ENCODE data around the gene KCNIP1.

The KCNIP1 gene

DNA sequence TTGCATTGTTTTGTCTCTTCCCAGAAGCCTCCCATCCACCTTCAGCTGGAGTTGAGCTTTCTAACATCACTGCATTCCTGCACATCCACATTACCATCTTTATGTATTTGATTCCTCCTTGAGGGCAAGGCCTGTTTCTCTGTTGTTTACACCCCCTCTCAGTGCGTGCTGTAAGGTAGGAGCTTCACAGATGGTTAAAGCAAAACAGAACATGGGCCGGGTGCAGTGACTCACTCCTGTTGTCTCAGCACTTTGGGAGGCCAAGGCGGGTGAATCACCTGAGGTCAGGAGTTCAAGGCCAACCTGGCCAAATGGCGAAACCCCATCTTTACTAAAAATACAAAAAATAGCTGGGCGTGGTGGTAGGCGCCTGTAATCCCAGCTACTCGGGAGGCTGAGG is 110.9 kb downstream of the KCNIP1 start:
- Histone ChIP-seq H3K4me3 (ENCODE audit: extremely low read depth, insufficient read depth, low read length, poor library complexity, severe bottlenecking) (no peak overlapping the region), H3K36me3 (ENCODE audit: control insufficient read depth, insufficient read depth, low read length) (no peaks in the 10 kb centered on the region), H3K9me3 (ENCODE audit: control insufficient read depth, low read length) (no peaks in the 10 kb centered on the region), H3K27ac (ENCODE audit: low read depth, low read length, severe bottlenecking) (no peak overlapping the region), H3K4me1 (ENCODE audit: control insufficient read depth, insufficient read depth, low read length, poor library complexity, severe bottlenecking) (peaks cover 5% of the 10 kb centered on the region)
- WGBS, 2 experiments (ENCODE audit: insufficient coverage in 2 of 2), result 71 to 86% methylated on average over 5 of the region's 7 CpGs

DNA sequence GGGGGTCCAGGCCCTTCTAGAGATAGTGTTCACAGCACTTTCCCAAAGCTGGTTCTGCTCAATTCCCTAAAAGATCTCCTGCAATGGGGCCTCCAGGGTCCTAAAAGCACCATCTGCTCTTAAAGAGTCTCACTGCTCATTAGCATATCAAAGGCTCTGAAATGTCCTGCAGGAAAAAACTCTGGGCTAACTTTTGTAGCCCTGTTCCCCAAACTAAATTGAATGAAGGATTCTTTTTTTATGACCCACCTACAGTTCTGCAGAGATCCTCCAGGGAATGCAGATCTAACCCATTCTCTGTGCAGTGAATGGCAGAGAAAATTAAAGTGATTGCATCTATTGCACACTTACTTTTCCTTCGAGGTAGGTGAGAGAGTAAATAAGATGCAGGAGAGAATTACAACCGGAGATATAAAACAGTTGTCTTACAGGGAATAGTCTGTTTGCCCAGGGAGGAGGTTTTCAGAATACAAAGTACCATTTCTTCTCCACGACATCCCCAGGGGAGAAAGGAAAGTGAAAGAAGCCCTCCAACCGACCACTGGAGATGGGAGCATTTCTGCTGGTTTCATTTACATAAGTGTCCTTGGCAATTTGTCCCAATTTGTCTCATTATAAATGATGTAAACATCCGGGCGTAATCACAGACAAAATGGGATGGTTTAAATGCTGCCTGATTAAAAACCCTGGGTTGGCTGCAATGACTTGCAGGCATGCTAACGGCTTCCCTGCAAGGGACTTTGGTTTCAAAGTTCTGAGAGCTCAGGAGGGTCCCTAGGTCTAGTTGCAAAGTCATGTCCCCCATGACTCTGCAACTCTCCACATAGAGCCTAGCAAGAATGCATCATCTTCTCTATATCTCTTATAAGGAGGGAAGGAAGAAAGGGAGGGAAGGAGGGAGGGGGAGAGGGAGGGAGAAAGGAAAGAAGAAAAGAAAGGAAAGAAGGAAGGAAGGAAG is 114.0 kb downstream of the KCNIP1 start:
- 48 to 66% methylated on average over 3 of the region's 7 CpGs for WGBS, 2 experiments (ENCODE audit: insufficient coverage in 2 of 2)
- H3K4me1 ChIP-seq (ENCODE audit: control insufficient read depth, insufficient read depth, low read length, poor library complexity, severe bottlenecking), result peaks cover 5% of the 10 kb centered on the region
- no peaks in the 10 kb centered on the region for H3K36me3 ChIP-seq (ENCODE audit: control insufficient read depth, insufficient read depth, low read length)
- H3K27ac ChIP-seq (ENCODE audit: low read depth, low read length, severe bottlenecking), result no peak overlapping the region
- no peak overlapping the region for H3K4me3 ChIP-seq (ENCODE audit: extremely low read depth, insufficient read depth, low read length, poor library complexity, severe bottlenecking)
- H3K9me3 ChIP-seq (ENCODE audit: control insufficient read depth, low read length), result no peaks in the 10 kb centered on the region

DNA sequence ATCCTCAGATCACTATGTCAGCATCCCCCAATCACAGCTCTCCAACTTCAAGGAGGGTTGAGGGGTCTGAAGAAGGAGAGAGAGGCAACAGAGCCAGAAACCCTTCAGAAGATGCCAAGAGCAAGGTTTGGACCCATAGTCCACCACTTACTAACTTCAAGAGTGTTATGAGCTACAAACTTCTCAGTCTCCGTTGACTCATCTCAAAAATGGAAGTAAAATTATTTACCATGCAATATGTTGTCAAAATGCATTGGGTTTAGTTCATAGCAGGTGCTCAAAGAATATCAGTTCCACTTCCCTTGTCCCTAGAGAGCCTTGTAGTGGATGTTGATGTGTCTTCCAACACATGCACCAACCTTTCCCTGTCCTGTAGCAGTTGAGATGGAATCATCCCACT is 116.0 kb downstream of the KCNIP1 start:
- Histone ChIP-seq H3K4me3 (ENCODE audit: extremely low read depth, insufficient read depth, low read length, poor library complexity, severe bottlenecking) (no peak overlapping the region), H3K4me1 (ENCODE audit: control insufficient read depth, insufficient read depth, low read length, poor library complexity, severe bottlenecking) (no peaks in the 10 kb centered on the region), H3K27ac (ENCODE audit: low read depth, low read length, severe bottlenecking) (no peak overlapping the region), H3K9me3 (ENCODE audit: control insufficient read depth, low read length) (no peaks in the 10 kb centered on the region), H3K36me3 (ENCODE audit: control insufficient read depth, insufficient read depth, low read length) (no peaks in the 10 kb centered on the region)
- no CpG with 5 or more reads among the region's 1 CpG for WGBS, 2 experiments (ENCODE audit: insufficient coverage in 2 of 2)

DNA sequence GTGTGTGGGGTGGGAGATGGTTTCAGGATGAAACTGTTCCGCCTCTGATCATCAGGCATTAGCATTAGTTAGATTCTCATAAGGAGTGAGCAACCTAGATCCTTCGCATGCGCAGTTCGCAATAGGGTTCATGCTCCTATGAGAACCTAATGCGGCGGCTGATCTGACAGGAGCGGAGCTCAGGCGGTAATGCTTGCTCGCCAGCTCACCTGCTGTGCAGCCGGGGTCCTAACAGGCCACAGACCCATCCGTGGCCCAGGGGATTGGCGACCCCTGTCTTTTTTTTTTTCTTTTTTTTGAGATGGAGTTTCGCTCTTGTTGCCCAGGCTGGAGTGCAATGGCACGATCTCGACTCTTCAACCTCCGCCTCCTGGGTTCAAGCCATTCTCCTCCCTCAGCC is 119.1 kb downstream of the KCNIP1 start:
- Histone ChIP-seq H3K4me3 (ENCODE audit: extremely low read depth, insufficient read depth, low read length, poor library complexity, severe bottlenecking) (no peak overlapping the region), H3K36me3 (ENCODE audit: control insufficient read depth, insufficient read depth, low read length) (no peaks in the 10 kb centered on the region), H3K27ac (ENCODE audit: low read depth, low read length, severe bottlenecking) (no peak overlapping the region), H3K9me3 (ENCODE audit: control insufficient read depth, low read length) (no peaks in the 10 kb centered on the region), H3K4me1 (ENCODE audit: control insufficient read depth, insufficient read depth, low read length, poor library complexity, severe bottlenecking) (no peaks in the 10 kb centered on the region)
- 94 to 96% methylated on average over 9 of the region's 16 CpGs for WGBS, 2 experiments (ENCODE audit: insufficient coverage in 2 of 2)

DNA sequence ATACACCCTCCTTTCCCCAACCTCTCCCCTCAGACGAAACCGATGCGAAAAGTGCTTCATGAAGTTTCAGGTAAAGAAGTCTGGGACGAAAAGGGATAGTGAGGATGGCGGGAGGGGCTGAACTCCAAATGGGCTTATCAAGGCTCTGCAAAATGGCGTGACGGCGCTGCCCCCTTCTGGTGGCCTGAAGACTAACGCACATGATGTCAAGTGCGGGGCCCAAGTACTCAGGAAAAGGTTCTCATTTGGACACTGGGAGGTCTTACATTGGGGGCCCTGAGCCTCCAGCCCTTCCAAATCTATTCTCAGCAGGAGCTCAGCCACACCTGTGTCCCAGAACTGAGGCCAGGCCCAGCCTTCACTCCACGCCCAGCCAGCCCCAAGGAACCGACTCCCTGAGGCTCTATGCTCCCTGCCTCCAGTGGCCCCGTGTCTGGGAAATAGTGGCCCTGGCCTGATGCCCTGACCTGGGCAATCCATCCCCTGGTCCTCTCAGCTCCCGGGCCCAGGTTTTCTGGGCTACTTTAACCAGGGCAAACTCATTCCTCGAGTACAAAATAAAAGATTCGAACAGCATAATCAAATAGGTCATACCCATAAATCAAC is 119.9 kb downstream of the KCNIP1 start:
- Histone ChIP-seq H3K27ac (ENCODE audit: low read depth, low read length, severe bottlenecking) (no peak overlapping the region), H3K4me3 (ENCODE audit: extremely low read depth, insufficient read depth, low read length, poor library complexity, severe bottlenecking) (no peak overlapping the region), H3K36me3 (ENCODE audit: control insufficient read depth, insufficient read depth, low read length) (no peaks in the 10 kb centered on the region), H3K9me3 (ENCODE audit: control insufficient read depth, low read length) (no peaks in the 10 kb centered on the region), H3K4me1 (ENCODE audit: control insufficient read depth, insufficient read depth, low read length, poor library complexity, severe bottlenecking) (no peaks in the 10 kb centered on the region)
- 42 to 50% methylated on average over 11 to 13 of the region's 16 CpGs for WGBS, 2 experiments (ENCODE audit: insufficient coverage in 2 of 2)

DNA sequence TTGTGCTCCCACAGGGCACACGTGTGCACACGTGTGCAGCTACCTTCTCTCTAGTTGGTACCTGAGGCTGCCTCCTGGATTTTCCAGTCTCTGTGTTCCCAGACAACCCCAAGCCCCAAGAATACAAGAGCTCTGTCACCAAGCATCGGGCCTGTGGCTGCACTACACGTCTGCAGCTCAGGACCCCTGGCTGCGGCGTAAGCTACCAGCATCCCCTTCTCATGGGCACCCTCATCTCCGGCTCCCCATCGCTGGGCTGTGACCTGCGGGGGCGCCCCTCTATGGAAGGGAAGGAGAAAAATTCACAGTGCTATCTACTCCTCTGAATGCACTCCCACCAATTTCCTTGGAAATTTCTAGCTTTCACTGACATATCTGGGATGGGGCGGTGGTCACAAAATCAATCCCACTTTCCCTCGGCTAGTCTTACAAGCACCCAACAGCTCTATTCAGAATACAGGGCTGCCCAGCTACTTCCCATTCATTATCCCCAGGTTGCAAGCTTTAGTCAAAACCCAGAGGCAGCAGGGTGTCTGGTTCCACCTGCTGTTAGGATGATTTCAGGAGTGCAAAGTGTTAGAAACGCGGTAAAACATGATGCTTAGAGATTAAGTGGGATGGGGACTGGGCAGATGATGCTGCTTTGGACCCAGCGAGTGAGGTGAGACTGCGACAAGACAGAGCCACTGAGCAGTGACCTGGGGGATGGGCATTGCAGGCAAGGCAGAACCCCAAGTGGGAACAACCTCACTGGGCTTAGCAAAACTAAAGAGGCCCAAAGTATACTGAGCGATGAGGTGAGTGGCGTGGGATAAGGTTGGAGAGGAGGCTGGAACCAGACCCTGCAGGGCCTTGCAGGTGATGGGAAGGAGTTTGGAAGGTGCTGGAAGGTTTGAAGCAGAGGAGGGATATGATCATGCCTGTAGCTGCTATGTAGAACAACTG is 121.7 kb downstream of the KCNIP1 start:
- WGBS, 2 experiments (ENCODE audit: insufficient coverage in 2 of 2), result 60 to 67% methylated on average over 10 to 14 of the region's 18 CpGs
- Histone ChIP-seq H3K27ac (ENCODE audit: low read depth, low read length, severe bottlenecking) (no peak overlapping the region), H3K9me3 (ENCODE audit: control insufficient read depth, low read length) (no peaks in the 10 kb centered on the region), H3K4me1 (ENCODE audit: control insufficient read depth, insufficient read depth, low read length, poor library complexity, severe bottlenecking) (no peaks in the 10 kb centered on the region), H3K4me3 (ENCODE audit: extremely low read depth, insufficient read depth, low read length, poor library complexity, severe bottlenecking) (no peak overlapping the region), H3K36me3 (ENCODE audit: control insufficient read depth, insufficient read depth, low read length) (no peaks in the 10 kb centered on the region)

DNA sequence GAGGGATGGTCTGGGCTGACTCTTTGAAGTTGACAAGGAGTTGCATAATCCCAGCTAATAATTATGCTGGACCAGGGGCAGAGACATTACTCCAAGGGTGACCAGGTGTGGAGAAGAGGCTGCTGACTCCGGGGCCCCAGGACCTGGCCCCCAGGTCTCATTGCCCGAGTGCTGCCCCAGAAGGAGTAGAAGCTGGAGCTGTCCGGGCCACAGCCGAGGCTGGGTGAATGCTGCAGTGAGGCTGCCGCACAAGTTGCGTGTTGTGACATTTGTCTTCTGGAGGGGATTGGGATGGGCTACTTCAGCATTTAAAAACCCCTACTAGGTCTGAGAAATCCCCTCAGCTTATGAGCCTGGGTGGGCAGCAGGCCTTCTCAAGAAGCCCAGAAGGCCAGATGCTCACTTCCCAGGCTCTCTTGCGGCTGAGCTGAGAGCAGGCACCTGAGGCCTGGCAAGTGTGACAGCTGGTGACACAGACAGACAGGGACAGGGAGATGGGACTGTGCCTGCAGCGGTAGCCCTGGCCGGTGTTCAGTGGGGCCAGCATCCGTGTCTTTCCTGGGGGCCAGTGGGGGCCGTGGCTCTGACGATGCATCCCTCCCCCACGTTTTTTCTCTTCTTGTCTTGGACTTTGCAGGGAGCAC is 122.8 kb downstream of the KCNIP1 start:
- H3K9me3 ChIP-seq (ENCODE audit: control insufficient read depth, low read length), result no peaks in the 10 kb centered on the region
- 87 to 93% methylated on average over 7 to 10 of the region's 13 CpGs for WGBS, 2 experiments (ENCODE audit: insufficient coverage in 2 of 2)
- H3K36me3 ChIP-seq (ENCODE audit: control insufficient read depth, insufficient read depth, low read length), result no peaks in the 10 kb centered on the region
- no peak overlapping the region for H3K4me3 ChIP-seq (ENCODE audit: extremely low read depth, insufficient read depth, low read length, poor library complexity, severe bottlenecking)
- H3K27ac ChIP-seq (ENCODE audit: low read depth, low read length, severe bottlenecking), result no peak overlapping the region
- H3K4me1 ChIP-seq (ENCODE audit: control insufficient read depth, insufficient read depth, low read length, poor library complexity, severe bottlenecking), result peaks cover 3% of the 10 kb centered on the region

DNA sequence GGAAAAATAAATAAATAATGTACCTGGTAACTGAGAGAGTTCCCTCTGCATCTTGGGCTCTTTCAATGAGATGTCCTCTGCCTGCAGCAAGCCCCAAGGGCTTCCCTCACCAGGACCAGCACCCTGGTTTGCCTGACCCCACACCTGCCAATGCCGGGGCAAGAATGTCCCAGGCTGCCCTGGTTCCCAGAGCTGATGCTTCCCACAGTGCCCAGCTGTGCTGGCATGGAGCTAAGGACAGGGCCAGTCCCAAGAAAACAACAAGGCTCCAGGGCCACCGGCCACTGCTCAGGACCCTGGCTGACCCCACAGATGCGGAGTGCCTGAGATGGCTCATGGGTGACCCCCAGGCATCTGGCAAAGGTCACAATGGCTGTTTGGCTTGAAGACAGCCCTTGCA is 123.5 kb downstream of the KCNIP1 start:
- WGBS, 2 experiments (ENCODE audit: insufficient coverage in 2 of 2), result 84 to 93% methylated on average over 3 of the region's 3 CpGs
- no peaks in the 10 kb centered on the region for H3K9me3 ChIP-seq (ENCODE audit: control insufficient read depth, low read length)
- H3K36me3 ChIP-seq (ENCODE audit: control insufficient read depth, insufficient read depth, low read length), result no peaks in the 10 kb centered on the region
- no peak overlapping the region for H3K4me3 ChIP-seq (ENCODE audit: extremely low read depth, insufficient read depth, low read length, poor library complexity, severe bottlenecking)
- H3K4me1 ChIP-seq (ENCODE audit: control insufficient read depth, insufficient read depth, low read length, poor library complexity, severe bottlenecking), result peaks cover 5% of the 10 kb centered on the region
- H3K27ac ChIP-seq (ENCODE audit: low read depth, low read length, severe bottlenecking), result no peak overlapping the region

DNA sequence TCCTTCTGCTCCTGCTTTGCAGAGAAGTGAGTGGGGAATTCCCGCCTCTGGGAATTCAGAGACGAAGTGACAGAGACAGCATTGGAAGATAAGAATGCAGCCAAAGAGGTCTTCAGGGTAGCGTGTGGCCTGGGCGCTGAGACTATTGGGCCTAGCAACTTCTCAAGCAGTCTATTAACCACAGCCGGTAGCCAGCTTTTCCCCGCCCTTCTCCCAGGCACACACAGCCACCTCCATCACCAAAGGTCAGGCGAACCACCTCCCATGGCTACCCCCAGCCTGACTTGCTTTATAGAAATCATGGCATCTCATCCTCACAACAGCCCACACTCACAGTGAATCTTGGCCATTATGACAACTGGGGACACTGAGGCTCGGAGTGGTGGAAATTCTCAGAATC is 124.2 kb downstream of the KCNIP1 start:
- Histone ChIP-seq H3K9me3 (ENCODE audit: control insufficient read depth, low read length) (no peaks in the 10 kb centered on the region), H3K27ac (ENCODE audit: low read depth, low read length, severe bottlenecking) (no peak overlapping the region), H3K4me1 (ENCODE audit: control insufficient read depth, insufficient read depth, low read length, poor library complexity, severe bottlenecking) (peaks cover 5% of the 10 kb centered on the region), H3K4me3 (ENCODE audit: extremely low read depth, insufficient read depth, low read length, poor library complexity, severe bottlenecking) (no peak overlapping the region), H3K36me3 (ENCODE audit: control insufficient read depth, insufficient read depth, low read length) (no peaks in the 10 kb centered on the region)
- WGBS, 2 experiments (ENCODE audit: insufficient coverage in 2 of 2), result 69 to 89% methylated on average over 6 of the region's 8 CpGs
